Stimulated activated CD8-positive, alpha-beta memory T cell treated with anti-CD3 and anti-CD28 coated beads, Interleukin-4, amount 100 ng/mL, for 1 hour (primary cell): ENCODE data around the gene NR1H2.
A peak's percentile ranks its signal among the peaks of the same experiment; 100 is the strongest.
"Not testable (repeated sequence)": the region's sequence is repeated elsewhere in the genome, so short reads cannot be mapped to it uniquely, and the experiment has no call there.

Experiments
- DNase-seq, 2 donors: peaks; one replicate each; pipeline ENCODE4 v3.0.0-alpha.2; 2020; ENCODE audit warnings: low read depth in 2 of 2, low spot score in 1 of 2

Gene NR1H2

GRCh38 chr19:50376166-50377050, at the start of gene NR1H2:
TSS of gene NR1H2 (plus strand) at chr19:50376457. CDS start at chr19:50377606, 1,149 bp downstream.
- DNase-seq: peak; percentile 87 to 97

GRCh38 chr19:50327013-50327412, 49.2 kb upstream of the NR1H2 start:
- no peak for DNase-seq

- no peak for DNase-seq
These were observed 48.6 kb upstream of the NR1H2 start for GRCh38 chr19:50327461-50328223.

GRCh38 chr19:50328224-50328872, 47.9 kb upstream of the NR1H2 start:
- DNase-seq: no peak

- DNase-seq: no peak
These were observed 47.4 kb upstream of the NR1H2 start for GRCh38 chr19:50328873-50329145.

GRCh38 chr19:50329146-50329925, 46.9 kb upstream of the NR1H2 start, which contains the start of gene KCNC3:
TSS of gene KCNC3 (minus strand) at chr19:50329377. CDS start at chr19:50329082, 295 bp downstream.
- DNase-seq: peak; percentile 38 to 87

GRCh38 chr19:50329926-50330294, 46.3 kb upstream of the NR1H2 start:
- not testable (repeated sequence) for DNase-seq

- DNase-seq: peak in 1 of 2 donors; percentile 71
These were observed 45.7 kb upstream of the NR1H2 start for GRCh38 chr19:50330365-50331078.

GRCh38 chr19:50331221-50331993, 44.9 kb upstream of the NR1H2 start:
- DNase-seq: no peak

- DNase-seq: no peak
These were observed 44.3 kb upstream of the NR1H2 start for GRCh38 chr19:50331994-50332243.

GRCh38 chr19:50332244-50333038, 43.8 kb upstream of the NR1H2 start:
- no peak for DNase-seq

GRCh38 chr19:50333235-50333736, 43.0 kb upstream of the NR1H2 start:
- DNase-seq: peak; percentile 47 to 84

- DNase-seq: peak; percentile 54 to 73
These were observed 42.3 kb upstream of the NR1H2 start for GRCh38 chr19:50333737-50334617.

GRCh38 chr19:50334741-50335421, 41.4 kb upstream of the NR1H2 start:
- no peak for DNase-seq

GRCh38 chr19:50337031-50337430, 39.2 kb upstream of the NR1H2 start:
- not testable (repeated sequence) for DNase-seq

- no peak for DNase-seq
These were observed 35.9 kb upstream of the NR1H2 start for GRCh38 chr19:50340331-50340730.

GRCh38 chr19:50341091-50341564, 35.1 kb upstream of the NR1H2 start:
- no peak for DNase-seq
